NK-92 (cell line): ENCODE data around the gene HJURP.

Source experiments
- DNase-seq: peaks from one replicate; lab custom pipeline; 2025; ENCODE audit not compliant: unreplicated experiment; lab: John Stamatoyannopoulos, UW

The HJURP gene

GRCh38 chr2:233849607-233850271, 4.6 kb downstream of the HJURP start:
- DNase-seq = no peak

- DNase-seq = no peak
Observed at GRCh38 chr2:233848276-233848675, 6.1 kb downstream of the HJURP start.

GRCh38 chr2:233847248-233847898, 7.0 kb downstream of the HJURP start:
- DNase-seq = no peak

- no peak for DNase-seq
Observed at GRCh38 chr2:233846387-233847247, 7.7 kb downstream of the HJURP start.

DNA sequence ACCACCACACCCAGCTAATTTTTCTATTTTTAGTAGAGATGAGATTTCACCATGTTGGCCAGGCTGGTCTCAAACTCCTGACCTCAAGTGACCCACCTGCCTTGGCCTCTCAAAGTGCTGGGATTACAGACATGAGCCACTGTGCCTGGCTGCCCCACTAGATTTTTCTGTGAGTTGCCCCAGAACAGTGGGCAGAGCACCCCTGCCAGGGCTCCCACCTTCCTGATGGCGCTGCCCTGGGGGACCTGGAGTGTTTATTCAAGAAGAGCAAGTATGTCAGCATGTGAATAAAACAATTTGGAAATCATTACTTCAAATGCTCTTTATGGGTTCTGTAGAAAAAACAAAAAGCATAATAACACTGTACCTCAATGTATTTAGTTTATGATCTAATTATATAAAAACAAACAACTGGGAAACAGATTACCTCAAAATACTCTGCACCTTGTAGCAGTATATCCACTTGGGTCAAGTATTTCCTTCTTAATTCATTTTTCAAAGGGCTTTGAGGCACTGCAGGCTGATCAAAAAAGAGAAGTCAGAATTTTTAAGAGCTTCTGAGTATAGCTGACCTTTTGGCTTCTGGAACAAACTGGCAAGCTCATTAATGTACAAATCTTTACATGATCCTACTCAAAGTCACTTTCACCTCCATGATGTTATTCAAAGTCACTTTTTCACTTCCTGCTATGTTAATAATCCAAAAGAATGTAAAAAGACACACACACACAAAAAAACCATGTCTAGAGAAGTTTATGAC, 8.9 kb downstream of the HJURP start:
- DNase-seq = no peak

GRCh38 chr2:233844836-233845235, 9.5 kb downstream of the HJURP start:
- DNase-seq = no peak

GRCh38 chr2:233844064-233844807, 10.1 kb downstream of the HJURP start:
- DNase-seq = no peak

- DNase-seq = no peak
Observed at GRCh38 chr2:233841183-233841582, 13.2 kb downstream of the HJURP start.

- no peak for DNase-seq
Observed at GRCh38 chr2:233840520-233840919, 13.8 kb downstream of the HJURP start.

DNA sequence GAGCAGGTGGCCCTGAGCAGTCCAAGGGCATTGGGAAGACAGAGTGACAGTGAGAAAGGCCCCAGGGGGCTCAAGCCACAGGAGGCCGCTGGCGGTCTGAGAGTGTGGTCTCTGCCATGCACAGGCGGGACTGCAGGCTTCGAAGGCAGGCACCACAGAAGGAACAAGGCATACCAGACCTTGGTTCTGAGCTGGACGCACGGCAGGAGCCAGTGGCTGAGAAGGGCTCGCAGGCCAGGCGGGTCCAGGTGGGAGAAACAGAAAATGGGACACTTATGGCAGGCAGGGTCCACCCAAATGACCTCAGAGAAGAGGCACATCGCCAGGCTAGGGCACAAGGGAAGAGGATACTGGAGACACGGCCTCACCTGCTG, 14.9 kb downstream of the HJURP start:
- DNase-seq = no peak

- no peak for DNase-seq
Observed at GRCh38 chr2:233838726-233839446, 15.4 kb downstream of the HJURP start.

- no peak for DNase-seq
Observed at GRCh38 chr2:233838251-233838650, 16.1 kb downstream of the HJURP start.

GRCh38 chr2:233837694-233838229, 16.6 kb downstream of the HJURP start:
- DNase-seq = no peak

- no peak for DNase-seq
Observed at GRCh38 chr2:233836359-233836758, 18.0 kb downstream of the HJURP start.

DNA sequence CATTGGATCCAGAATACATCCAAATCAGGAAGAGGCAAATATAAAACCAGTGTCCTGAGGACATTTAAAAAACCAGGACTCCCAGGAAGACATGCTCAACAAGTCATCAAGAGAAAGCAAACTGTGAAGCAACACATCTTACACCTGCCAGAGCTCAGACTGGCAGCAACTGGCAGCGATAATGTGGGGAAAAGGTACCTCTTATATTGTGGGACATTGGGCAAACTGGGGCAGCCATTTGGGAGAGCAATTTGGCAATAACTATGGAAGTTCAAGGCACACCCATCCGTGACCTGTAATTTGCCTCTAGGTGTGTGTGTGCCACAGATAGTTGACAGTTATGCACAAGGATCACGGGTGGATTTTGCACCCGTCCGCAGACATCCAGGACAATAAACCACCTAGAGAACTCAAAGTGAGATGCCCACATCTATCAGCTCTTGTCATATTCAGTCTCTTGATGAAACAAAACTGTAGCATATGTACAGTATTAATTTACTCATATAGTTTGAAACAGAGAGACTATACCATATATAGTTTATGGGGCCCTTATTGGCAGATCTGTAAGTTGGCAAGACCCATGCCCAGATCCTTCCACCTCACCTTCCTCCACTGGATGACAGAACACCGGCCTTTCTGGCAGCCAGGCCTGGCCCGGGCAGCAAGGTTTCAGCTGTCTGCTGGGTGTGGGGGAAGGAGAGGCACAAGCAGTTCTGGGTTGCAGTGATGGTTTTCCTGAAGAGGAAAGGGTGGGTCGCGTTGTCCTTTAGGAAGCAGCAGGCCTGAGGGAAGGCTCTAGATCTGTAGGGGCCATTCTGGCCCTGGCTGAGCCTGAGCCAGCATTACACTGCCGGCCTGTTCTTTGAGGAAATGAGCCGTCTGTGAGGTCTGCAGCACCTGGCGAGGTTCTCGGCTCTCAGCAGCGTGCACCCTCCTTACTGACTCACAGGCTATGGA, 18.8 kb downstream of the HJURP start:
- DNase-seq = no peak

- no peak for DNase-seq
Observed at GRCh38 chr2:233833345-233833744, 21.0 kb downstream of the HJURP start.

DNA sequence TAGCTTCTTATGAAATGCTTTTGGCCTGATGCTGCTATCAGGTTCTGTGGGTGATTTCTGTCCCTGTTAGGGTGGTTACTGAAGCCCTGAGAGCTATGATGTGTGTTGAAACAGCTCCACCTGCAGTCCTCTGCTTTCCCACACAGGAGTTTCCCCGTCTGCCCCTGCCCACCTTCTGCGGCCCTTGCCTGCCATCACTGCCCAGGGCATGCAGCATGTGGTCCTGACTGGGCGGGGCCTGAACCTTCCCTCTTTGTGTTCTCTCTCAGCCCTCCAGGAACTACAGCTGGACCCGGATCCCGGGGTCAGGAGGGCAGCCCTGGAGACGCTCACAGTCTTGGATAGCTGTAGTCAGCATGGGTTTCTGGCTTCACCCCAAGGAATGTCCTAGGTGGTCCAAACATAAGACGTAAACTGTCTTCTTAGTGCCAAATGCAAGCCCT, 21.4 kb downstream of the HJURP start:
- DNase-seq = no peak

GRCh38 chr2:233832414-233832813, 21.9 kb downstream of the HJURP start:
- no peak for DNase-seq
